Measurements from ENCODE around the gene OR6B1. TPM values are rescaled to one million over a fixed set of nuclear protein-coding genes. Genes with fewer than 3 reads are reported as not detected.

OR6B1 gene
- total and polyA plus RNA-seq, 2 donors (not counting 3 experiments of a cell fraction or from before 2014, with no cell fraction given) = not detected

DNA sequence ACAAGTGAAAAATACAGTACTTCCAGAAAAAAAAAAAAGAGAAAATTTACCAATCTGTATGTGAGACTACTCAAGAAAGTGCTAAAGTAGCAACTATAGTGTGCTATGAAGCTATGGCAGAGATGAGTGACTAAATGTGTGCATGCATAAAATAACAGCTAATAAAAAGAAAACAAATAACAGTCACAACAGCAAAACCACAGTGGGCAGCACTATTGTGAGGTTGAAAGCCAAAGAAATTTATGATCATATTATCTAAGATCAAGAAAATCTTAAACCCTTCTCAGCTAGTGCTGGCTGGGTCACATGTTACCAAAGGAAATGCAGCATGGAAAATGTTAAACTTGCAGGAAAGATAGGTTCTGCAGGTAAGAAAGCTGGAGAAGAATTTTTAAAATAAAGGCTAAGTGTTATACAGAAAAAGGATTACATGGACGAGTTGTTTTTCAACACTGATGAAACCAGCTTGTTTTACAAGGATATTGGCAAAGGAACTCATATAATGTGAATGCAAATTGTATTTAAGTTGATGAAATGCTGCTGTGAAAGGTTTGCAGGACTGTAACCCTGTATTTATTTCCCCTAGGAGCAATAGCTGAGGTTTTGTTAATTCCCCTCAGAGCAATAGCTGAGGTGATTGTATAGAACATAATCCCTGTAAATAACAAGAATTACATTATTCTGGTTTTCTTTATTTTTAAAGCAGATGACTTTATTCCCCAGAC lies 33.0 kb downstream of the OR6B1 start:
- Histone ChIP-seq H3K36me3 (ENCODE audit: control insufficient read depth in 2 of 2, extremely low read depth in 1 of 2, insufficient read depth in 2 of 2, low read length in 2 of 2) (no peaks in the 10 kb centered on the region), H3K79me2 (ENCODE audit: control insufficient read depth, insufficient read depth, low read length) (no peaks in the 10 kb centered on the region), H4K20me1 (replicated peaks; ENCODE audit: control insufficient read depth, extremely low read depth, insufficient read depth, low read length) (no peaks in the 10 kb centered on the region), H3K4me1 (ENCODE audit: control insufficient read depth, extremely low read depth, insufficient read depth, low read length) (peaks cover 7% of the 10 kb centered on the region), H2AFZ (ENCODE audit: low read depth, low read length) (no peak overlapping the region), H3K27me3 (ENCODE audit: control insufficient read depth in 2 of 2, insufficient read depth in 2 of 2, low read length in 2 of 2) (no peaks in the 10 kb centered on the region), H3K4me2 (ENCODE audit: insufficient read depth, low read length) (no peak overlapping the region), H3K9me1 (replicated peaks; ENCODE audit: control insufficient read depth, extremely low read depth, insufficient read depth, low read length) (no peaks in the 10 kb centered on the region), H3K9ac (replicated peaks; ENCODE audit: extremely low read depth, insufficient read depth, low read length) (no peak overlapping the region), H3K27ac (ENCODE audit: insufficient read depth, low read depth, low read length) (no peak overlapping the region), H3K9me3 (replicated peaks; ENCODE audit: control insufficient read depth, insufficient read depth, low read length) (no peaks in the 10 kb centered on the region), H3K4me3 (replicated peaks in 1 of 3; ENCODE audit: insufficient read depth in 1 of 3, low read depth in 1 of 3, low read length in 3 of 3) (no peak overlapping the region)
- ChIA-PET POLR2A (interaction anchor here (1.0 kb wide), 1 partner anchor 131 kb away, joined by 4 read pairs; the partner anchor contains the start of gene TCAF1), CTCF (interaction anchor here (1.4 to 2.0 kb wide), 3 partner anchors 95 to 296 kb away, joined by 6 to 8 read pairs (median 7); partner anchors contain the start of gene TCAF1)
- DNase-seq (ENCODE audit: low read depth, low spot score) (peak; percentile 34), FAIRE-seq (no peak)
- no TSS peak for BruUV-seq (replicated peaks)
- TF ChIP-seq MAX (IDR thresholded peaks at IDR 0.05; ENCODE audit: insufficient read depth, insufficient read length) (no peak), GATA2 (IDR thresholded peaks at IDR 0.05; ENCODE audit: insufficient read depth, insufficient read length, low read depth, low read length) (no peak), EZH2 (IDR thresholded peaks at IDR 0.05; ENCODE audit: borderline replicate concordance, low read depth, low read length, severe bottlenecking) (no peak), POLR2AphosphoS5 (IDR thresholded peaks at IDR 0.05; ENCODE audit: insufficient read depth, low read depth, low read length) (no peak), JUN (IDR thresholded peaks at IDR 0.05; ENCODE audit: borderline replicate concordance, insufficient read depth, insufficient read length, low read depth) (no peak), POLR2A (IDR thresholded peaks at IDR 0.05; ENCODE audit: low read depth, low read length) (no peak), FOS (IDR thresholded peaks at IDR 0.05; ENCODE audit: borderline replicate concordance, insufficient read depth, low read length) (no peak), MYC (IDR thresholded peaks at IDR 0.05; ENCODE audit: low read depth, low read length) (no peak)
- TF ChIP-seq, protein P1, sequence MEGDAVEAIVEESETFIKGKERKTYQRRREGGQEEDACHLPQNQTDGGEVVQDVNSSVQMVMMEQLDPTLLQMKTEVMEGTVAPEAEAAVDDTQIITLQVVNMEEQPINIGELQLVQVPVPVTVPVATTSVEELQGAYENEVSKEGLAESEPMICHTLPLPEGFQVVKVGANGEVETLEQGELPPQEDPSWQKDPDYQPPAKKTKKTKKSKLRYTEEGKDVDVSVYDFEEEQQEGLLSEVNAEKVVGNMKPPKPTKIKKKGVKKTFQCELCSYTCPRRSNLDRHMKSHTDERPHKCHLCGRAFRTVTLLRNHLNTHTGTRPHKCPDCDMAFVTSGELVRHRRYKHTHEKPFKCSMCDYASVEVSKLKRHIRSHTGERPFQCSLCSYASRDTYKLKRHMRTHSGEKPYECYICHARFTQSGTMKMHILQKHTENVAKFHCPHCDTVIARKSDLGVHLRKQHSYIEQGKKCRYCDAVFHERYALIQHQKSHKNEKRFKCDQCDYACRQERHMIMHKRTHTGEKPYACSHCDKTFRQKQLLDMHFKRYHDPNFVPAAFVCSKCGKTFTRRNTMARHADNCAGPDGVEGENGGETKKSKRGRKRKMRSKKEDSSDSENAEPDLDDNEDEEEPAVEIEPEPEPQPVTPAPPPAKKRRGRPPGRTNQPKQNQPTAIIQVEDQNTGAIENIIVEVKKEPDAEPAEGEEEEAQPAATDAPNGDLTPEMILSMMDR (IDR thresholded peaks at IDR 0.05; ENCODE audit: extremely low read depth in 1 of 2, insufficient read depth in 1 of 2, low read depth in 1 of 2, low read length in 2 of 2) = no peak
- dilution Hi-C loops (cut with MboI; ENCODE audit: extremely low pct_ligation_motif_present, low sequenced_read_pairs) (no loop called here), intact Hi-C loops (cut with micrococcal nuclease) (no loop called here)
